K562 (cell line): ENCODE measurements around the gene PDE2A. TPM values are rescaled to one million over a fixed set of nuclear protein-coding genes. Genes with fewer than 3 reads are reported as not detected.

Source experiments
- ATAC-seq: fragments of 200-7000 bp; cut with Tn5 transposase; 3 replicates; pipeline ENCODE4 v1.9.1; 2020; ENCODE audit warnings: moderate library complexity
- BruUV-seq: library from RNA; stranded (reverse); fragments of 400-500 nt; replicated peaks from 2 replicates; lab custom pipeline; 2021; lab: Mats Ljungman, UMichigan
- CTCF ChIA-PET: fragments of 300-600 bp; formaldehyde crosslinking; extraction: SDS; loops from one replicate; lab custom pipeline; 2021; ENCODE audit warnings: low intra/inter-chr PET ratio; lab: Yijun Ruan, JAX
- POLR2A ChIA-PET: fragments of 300-600, 350-650 bp; sonication (Branson Sonifier 250); formaldehyde crosslinking; extraction: SDS; loops from one replicate; lab custom pipeline; 2021; ENCODE audit warnings: antibody characterized with exemption, inconsistent platforms; lab: Yijun Ruan, JAX
- DNase-seq, 4 experiments: peaks; one replicate each; pipeline versions ENCODE4 v3.0.0 to v3.0.0-alpha.2; 2011 to 2018; ENCODE audit warnings: low spot score in 3 of 4, mixed read lengths in 3 of 4; ENCODE audit errors: extremely low read depth in 1 of 4
- FAIRE-seq: peaks from 2 replicates; lab custom pipeline; 2011; peaks lifted over from hg19 to GRCh38; lab: Jason Lieb, UNC
- H2AFZ ChIP-seq: 2 replicates; pipeline ENCODE4 v1.6.0; 2011; ENCODE audit warnings: low read depth, low read length, control low read depth, inconsistent platforms
- H3K27ac ChIP-seq: fragments of 200-600 bp; 3 replicates; pipeline ENCODE4 v1.8.0; 2011; ENCODE audit warnings: low read depth, mild to moderate bottlenecking, control low read depth, inconsistent platforms, low read length, moderate library complexity, mixed read lengths; ENCODE audit errors: extremely low read depth
- H3K27me3 ChIP-seq, 2 experiments: fragments of 300-600 bp in 1 of 2; 2 replicates in 1 of 2; 3 replicates in 1 of 2; pipeline versions ENCODE4 v1.6.0 to v1.8.0; 2011; ENCODE audit warnings: inconsistent platforms in 2 of 2, low read length in 2 of 2, mild to moderate bottlenecking in 1 of 2, mixed read lengths in 1 of 2, moderate library complexity in 1 of 2; ENCODE audit not compliant: control insufficient read depth in 2 of 2, insufficient read depth in 2 of 2
- H3K36me3 ChIP-seq: fragments of 300-600 bp; 3 replicates; pipeline ENCODE4 v1.8.0; 2011; ENCODE audit warnings: mild to moderate bottlenecking, low read length, inconsistent platforms; ENCODE audit not compliant: control insufficient read depth, insufficient read depth
- H3K4me1 ChIP-seq, 2 experiments: fragments of 200-600 bp in 1 of 2; replicated peaks in 1 of 2; 2 replicates in 1 of 2; 3 replicates in 1 of 2; pipeline versions ENCODE4 v1.5.1 to v1.8.0; 2011; ENCODE audit warnings: inconsistent platforms in 2 of 2, low read length in 2 of 2, mild to moderate bottlenecking in 1 of 2, mixed read lengths in 1 of 2, moderate library complexity in 1 of 2; ENCODE audit not compliant: control insufficient read depth in 2 of 2, insufficient read depth in 2 of 2
- H3K4me2 ChIP-seq: 2 replicates; pipeline ENCODE4 v1.6.1; 2011; ENCODE audit warnings: low read length, control low read depth, inconsistent platforms, mixed read lengths; ENCODE audit not compliant: insufficient read depth
- H3K4me3 ChIP-seq: fragments of 200-600 bp; sonication (generic), shearing (Covaris generic); 2 replicates; pipeline ENCODE4 v1.5.1; 2016; ENCODE audit warnings: control low read depth, inconsistent platforms
- H3K79me2 ChIP-seq: fragments of 200-600 bp; 3 replicates; pipeline ENCODE4 v1.8.0; 2011; ENCODE audit warnings: low read length, inconsistent platforms; ENCODE audit not compliant: control insufficient read depth, insufficient read depth
- H3K9ac ChIP-seq, 2 experiments: 2 replicates each; pipeline versions ENCODE4 v1.6.0 to v1.6.1; 2011; ENCODE audit warnings: low read depth in 2 of 2, low read length in 2 of 2, control low read depth in 1 of 2, inconsistent platforms in 1 of 2, mild to moderate bottlenecking in 1 of 2, mixed read lengths in 1 of 2; ENCODE audit not compliant: insufficient read depth in 1 of 2
- H3K9me1 ChIP-seq: one replicate; pipeline ENCODE4 v1.6.0; 2011; ENCODE audit warnings: inconsistent platforms, mild to moderate bottlenecking, low read length, moderate library complexity; ENCODE audit not compliant: control insufficient read depth, insufficient read depth
- H3K9me3 ChIP-seq: replicated peaks from 2 replicates; pipeline ENCODE4 v1.5.1; 2011; ENCODE audit warnings: low read depth, low read length, inconsistent platforms; ENCODE audit not compliant: control insufficient read depth, insufficient read depth
- H4K20me1 ChIP-seq: replicated peaks from 2 replicates; pipeline ENCODE4 v1.6.1; 2011; ENCODE audit warnings: low read length, inconsistent platforms, mixed read lengths; ENCODE audit not compliant: control insufficient read depth, insufficient read depth
- CBFA2T3 ChIP-seq: fragments of 450-650 bp; IDR thresholded peaks from 2 replicates; pipeline ENCODE4 v1.6.1; 2017
- FOSL1 ChIP-seq: fragments of 200-800 bp; sonication (Bioruptor generic); conservative IDR thresholded peaks from 2 replicates; pipeline ENCODE4 v1.6.1; 2016; ENCODE audit warnings: missing genetic modification characterization, missing compliant biosample characterization
- JUN ChIP-seq, 2 experiments: sonication (generic) in 1 of 2; formaldehyde crosslinking in 1 of 2; IDR thresholded peaks; 2 replicates each; pipeline versions ENCODE4 v1.6.1 to v1.8.0; 2012 to 2022; ENCODE audit warnings: borderline replicate concordance in 2 of 2, mild to moderate bottlenecking in 2 of 2, improper control_type of control experiment in 1 of 2, low read depth in 1 of 2, low read length in 1 of 2, missing genetic modification reagents in 1 of 2
- MEIS2 ChIP-seq: fragments of 450-650 bp; IDR thresholded peaks from 2 replicates; pipeline ENCODE4 v1.6.1; 2014; ENCODE audit warnings: mild to moderate bottlenecking; ENCODE audit not compliant: partially characterized antibody
- NFE2L1 ChIP-seq: fragments of 450-650 bp; IDR thresholded peaks from 2 replicates; pipeline ENCODE4 v1.6.1; 2016; ENCODE audit warnings: missing genetic modification characterization, low read depth, mild to moderate bottlenecking, missing compliant biosample characterization, moderate library complexity, borderline replicate concordance
- TCF7L2 ChIP-seq: fragments of 150-350 bp; IDR thresholded peaks from 2 replicates; pipeline ENCODE4 v1.6.1; 2016; ENCODE audit warnings: low read depth, mild to moderate bottlenecking, low read length, moderate library complexity
- whole genome bisulfite sequencing: fragments of 100-300 bp; shearing (Covaris generic); methylation state at CpG from one replicate; pipeline ENCODE4 v1.1.6; 2016; ENCODE audit warnings: low coverage, mixed read lengths; ENCODE audit not compliant: insufficient coverage; ENCODE audit errors: missing lambda C conversion rate; 5-methylcytosine and 5-hydroxymethylcytosine counted together
- in situ Hi-C: fragments of 300-500 bp; cut with MboI; formaldehyde crosslinking; loops from 4 replicates; pipeline ENCODE4 v1.15.0; 2018; ENCODE audit warnings: inconsistent platforms, mixed read lengths
- intact Hi-C: fragments of 100-400 bp; cut with micrococcal nuclease; formaldehyde crosslinking; loops from 2 replicates; pipeline ENCODE4 v1.14.2; 2022
- polyA plus RNA-seq, 8 experiments: library from polyadenylated mRNA; depleted of rRNA in 4 of 8; stranded (reverse) in 5 of 8; unstranded in 3 of 8; fragments of >200 nt; fragmentation: Nextera tagmentation in 2 of 8; fragmentation: Illumina TruSeq in 1 of 8; extraction: Ambion mirVana in 2 of 8; extraction: Trizol in 1 of 8; gene quantifications; 2 replicates each; pipeline versions ENCODE4 v1.2.1 to v1.2.3, GENCODE V29; 2011 to 2014; ENCODE audit warnings: inconsistent platforms in 1 of 8, missing spikeins in 1 of 8
- total RNA-seq, 7 experiments: library from RNA; depleted of rRNA in 6 of 7; stranded (reverse); fragments of >200 nt in 6 of 7; fragmentation: Illumina TruSeq in 2 of 7; extraction: Trizol in 2 of 7; gene quantifications; 2 replicates each; pipeline versions ENCODE4 v1.2.1 to v1.2.3, GENCODE V29; 2011 to 2021; ENCODE audit warnings: low replicate concordance in 1 of 7
- TF ChIP-seq, protein P1 (sequence below), 2 experiments: fragments of 450-650 bp in 1 of 2; sonication (generic) in 1 of 2; formaldehyde crosslinking in 1 of 2; IDR thresholded peaks in 1 of 2; conservative IDR thresholded peaks in 1 of 2; 2 replicates each; pipeline versions ENCODE4 v1.6.1 to v1.8.1; 2016 to 2023; ENCODE audit warnings: mild to moderate bottlenecking in 2 of 2, moderate library complexity in 2 of 2, inconsistent platforms in 1 of 2, missing genetic modification reagents in 1 of 2

Gene PDE2A
- total and polyA plus RNA-seq, 9 of the 15 experiments (the other 6 are each of a cell fraction or from before 2014, with no cell fraction given), result 0.07 to 15.2 (median 1.6) TPM; not detected in 1

DNA sequence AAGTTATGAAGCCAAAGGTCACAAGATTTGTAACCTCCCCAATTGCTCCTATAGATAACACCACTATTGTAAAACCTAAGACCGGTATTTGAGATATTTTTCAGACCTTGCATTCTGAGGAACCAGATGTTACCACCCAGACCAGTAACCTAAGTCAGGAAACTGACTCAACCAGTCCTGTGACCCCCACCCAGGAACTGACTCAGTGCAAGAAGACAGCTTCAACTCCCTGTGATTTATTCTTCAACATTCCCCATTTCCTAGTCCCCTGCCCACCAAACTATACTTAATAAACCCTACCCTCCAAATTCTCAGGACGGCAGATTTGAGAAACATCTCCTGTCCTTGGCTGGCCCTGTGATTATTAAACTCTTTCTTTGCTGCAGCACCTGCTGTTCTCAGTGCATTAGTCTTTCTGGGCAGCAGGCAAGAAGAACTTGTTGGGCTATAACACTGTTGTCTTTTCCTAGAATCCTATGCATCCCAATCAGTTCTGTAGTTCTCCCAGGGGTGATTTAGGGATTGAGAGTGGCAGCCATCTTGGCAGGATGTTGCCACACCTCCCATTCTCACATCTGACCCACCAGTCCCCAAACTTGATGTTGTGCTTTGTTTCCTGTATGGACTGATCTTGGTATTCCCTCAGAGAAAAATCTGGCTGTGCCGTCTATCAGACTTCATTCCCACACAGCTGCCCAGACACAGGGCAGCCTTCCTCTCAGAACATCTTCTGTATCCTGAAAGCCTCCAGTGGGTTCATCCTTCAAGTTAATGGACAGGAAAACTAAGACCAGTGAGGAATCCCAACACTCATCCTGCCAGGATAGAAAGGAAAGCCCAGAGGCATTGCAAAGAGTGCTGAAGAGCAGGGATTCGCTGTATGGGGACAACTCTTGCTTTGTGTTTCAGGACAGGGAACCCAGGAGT is 104.0 kb downstream of the PDE2A start:
- 0% methylated on average over 4 of the region's 4 CpGs for WGBS
- in situ Hi-C loops, result loop anchor here (5.0 kb wide), 1 partner anchor 98 kb away; no protein-coding TSS in a partner anchor
- no peak for ATAC-seq
- no peaks in the 10 kb centered on the region for H3K79me2 ChIP-seq
- H2AFZ ChIP-seq, result no peak overlapping the region
- no TSS peak for BruUV-seq
- TF ChIP-seq FOSL1 (tag) (peak; percentile 44), JUN (IDR thresholded peaks at IDR 0.05; ENCODE audit: borderline replicate concordance, low read depth, low read length) (0 out of 2 replicates have a peak, but pooled peaks have one; percentile 14), JUN (CRISPR knock-in tag; IDR thresholded peaks at IDR 0.05; ENCODE audit: borderline replicate concordance) (no peak), NFE2L1 (tag) (no peak), CBFA2T3 (peak; percentile 12; the same call in 1 of the 2 replicates), TCF7L2 (no peak), MEIS2 (peak; percentile 57)
- TF ChIP-seq, protein P1, sequence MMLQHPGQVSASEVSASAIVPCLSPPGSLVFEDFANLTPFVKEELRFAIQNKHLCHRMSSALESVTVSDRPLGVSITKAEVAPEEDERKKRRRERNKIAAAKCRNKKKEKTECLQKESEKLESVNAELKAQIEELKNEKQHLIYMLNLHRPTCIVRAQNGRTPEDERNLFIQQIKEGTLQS (IDR thresholded peaks at IDR 0.05), result 0 out of 2 replicates have a peak, but pooled peaks have one; percentile 28
- TF ChIP-seq, protein P1 (CRISPR knock-in tag; conservative IDR thresholded peaks at IDR 0.05), result no peak
- TF ChIP-seq, all 486 proteins: peak for 5
- H3K4me2 ChIP-seq, result no peak overlapping the region
- no peaks in the 10 kb centered on the region for H3K4me1 ChIP-seq
- no peaks in the 10 kb centered on the region for H3K9me3 ChIP-seq
- peaks cover 7% of the 10 kb centered on the region; the same call in 1 of the 2 replicates for H4K20me1 ChIP-seq
- H3K27ac ChIP-seq, result no peak overlapping the region
- no peak overlapping the region for H3K9ac ChIP-seq
- no peak for DNase-seq
- no peaks in the 10 kb centered on the region for H3K9me1 ChIP-seq
- ChIA-PET POLR2A (no interaction called here), CTCF (no interaction called here)
- no peaks in the 10 kb centered on the region for H3K36me3 ChIP-seq
- intact Hi-C loops, result no loop called here
- peaks cover 12 to 38% of the 10 kb centered on the region in 2 experiments; a peak in 3 of 5 replicates for H3K27me3 ChIP-seq
- FAIRE-seq, result no peak
- H3K4me3 ChIP-seq, result no peak overlapping the region
